IMR-90 (cell line): ENCODE results near the gene FER.

Experiments
- CEBPB ChIP-seq: IDR thresholded peaks from 2 replicates; pipeline ENCODE4 v1.6.1; 2012; ENCODE audit warnings: low read depth, low read length, improper control_type of control experiment
- MAZ ChIP-seq: IDR thresholded peaks from 2 replicates; pipeline ENCODE4 v1.6.1; 2012; ENCODE audit warnings: low read depth, mild to moderate bottlenecking, low read length, improper control_type of control experiment, moderate library complexity, borderline replicate concordance
- POLR2A ChIP-seq: IDR thresholded peaks from 2 replicates; pipeline ENCODE4 v1.6.1; 2012; ENCODE audit warnings: mild to moderate bottlenecking, low read depth, low read length
- RCOR1 ChIP-seq: IDR thresholded peaks from 2 replicates; pipeline ENCODE4 v1.6.1; 2012; ENCODE audit warnings: mild to moderate bottlenecking, low read length, improper control_type of control experiment; ENCODE audit not compliant: insufficient replicate concordance
- TF ChIP-seq, protein P1 (sequence below): conservative IDR thresholded peaks from 2 replicates; pipeline ENCODE4 v1.5.1; 2012; ENCODE audit warnings: mild to moderate bottlenecking, low read depth, low read length, improper control_type of control experiment

DNA sequence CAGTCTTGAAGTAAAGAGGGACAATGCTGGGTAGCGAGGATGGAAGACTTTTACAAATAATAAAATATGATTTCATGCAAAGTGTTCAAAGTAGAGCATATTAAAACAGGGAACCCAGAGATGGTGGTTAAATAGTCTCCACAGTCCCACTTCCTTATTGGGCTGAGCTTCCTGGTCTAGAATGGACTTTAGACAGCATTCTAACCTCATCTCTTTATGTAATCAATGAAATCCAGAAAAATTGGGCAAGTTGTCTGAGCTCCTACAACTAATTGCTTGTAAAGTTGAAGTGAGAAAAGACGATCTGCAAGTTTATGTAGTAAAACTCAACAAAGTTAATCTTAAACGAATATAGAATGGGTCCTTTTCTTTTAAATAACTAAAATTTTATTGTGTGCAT is 333.2 kb downstream of the FER start:
- TF ChIP-seq POLR2A = no peak
- TF ChIP-seq MAZ = no peak
- no peak for TF ChIP-seq CEBPB
- TF ChIP-seq, protein P1, sequence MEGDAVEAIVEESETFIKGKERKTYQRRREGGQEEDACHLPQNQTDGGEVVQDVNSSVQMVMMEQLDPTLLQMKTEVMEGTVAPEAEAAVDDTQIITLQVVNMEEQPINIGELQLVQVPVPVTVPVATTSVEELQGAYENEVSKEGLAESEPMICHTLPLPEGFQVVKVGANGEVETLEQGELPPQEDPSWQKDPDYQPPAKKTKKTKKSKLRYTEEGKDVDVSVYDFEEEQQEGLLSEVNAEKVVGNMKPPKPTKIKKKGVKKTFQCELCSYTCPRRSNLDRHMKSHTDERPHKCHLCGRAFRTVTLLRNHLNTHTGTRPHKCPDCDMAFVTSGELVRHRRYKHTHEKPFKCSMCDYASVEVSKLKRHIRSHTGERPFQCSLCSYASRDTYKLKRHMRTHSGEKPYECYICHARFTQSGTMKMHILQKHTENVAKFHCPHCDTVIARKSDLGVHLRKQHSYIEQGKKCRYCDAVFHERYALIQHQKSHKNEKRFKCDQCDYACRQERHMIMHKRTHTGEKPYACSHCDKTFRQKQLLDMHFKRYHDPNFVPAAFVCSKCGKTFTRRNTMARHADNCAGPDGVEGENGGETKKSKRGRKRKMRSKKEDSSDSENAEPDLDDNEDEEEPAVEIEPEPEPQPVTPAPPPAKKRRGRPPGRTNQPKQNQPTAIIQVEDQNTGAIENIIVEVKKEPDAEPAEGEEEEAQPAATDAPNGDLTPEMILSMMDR = no peak
- TF ChIP-seq RCOR1 = no peak
